Anterior cingulate cortex (tissue), 58 donors: ENCODE results near the gene OR4D11.
A peak's percentile ranks its signal among the peaks of the same experiment; 100 is the strongest.
"Not testable (repeated sequence)": the region's sequence is repeated elsewhere in the genome, so short reads cannot be mapped to it uniquely, and the experiment has no call there.

Experiments used
- DNase-seq, 58 donors: peaks; one replicate each; lab custom pipeline; 2025; lab: John Stamatoyannopoulos, UW

The OR4D11 gene

DNA sequence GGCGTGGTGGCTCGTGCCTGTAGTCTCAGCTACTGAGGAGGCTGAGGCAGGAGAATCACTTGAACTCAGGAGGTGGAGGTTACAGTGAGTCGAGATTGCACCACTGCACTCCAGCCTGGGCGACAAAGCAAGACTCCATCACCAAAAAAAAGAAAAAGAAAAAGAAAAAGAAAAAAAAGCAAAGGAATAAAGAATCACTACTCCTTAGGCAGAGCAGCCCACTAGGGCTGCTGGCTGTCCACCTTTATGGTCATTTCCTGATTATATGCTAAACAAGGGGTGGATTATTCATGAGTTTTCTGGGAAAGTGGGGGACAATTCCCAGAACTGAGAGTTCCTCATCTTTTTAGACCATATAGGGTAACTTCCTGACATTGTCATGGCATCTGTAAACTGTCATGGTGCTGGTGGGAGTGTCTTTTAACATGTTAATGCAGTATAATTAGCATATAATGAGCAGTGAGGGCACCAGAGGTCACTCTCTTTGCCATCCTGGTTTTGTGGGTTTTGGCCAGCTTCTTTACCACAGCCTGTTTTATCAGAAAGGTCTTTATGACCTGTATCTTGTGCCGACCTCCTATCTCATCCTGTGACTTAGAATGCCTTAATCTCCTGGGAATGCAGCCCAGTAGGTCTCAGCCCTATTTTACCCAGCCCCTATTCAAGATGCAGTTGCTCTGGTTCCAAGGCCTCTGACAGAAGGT is 44.4 kb downstream of the OR4D11 start:
- DNase-seq, result not testable (repeated sequence)

GRCh38 chr11:59548309-59548656 is 44.9 kb downstream of the OR4D11 start:
- no peak for DNase-seq

DNA sequence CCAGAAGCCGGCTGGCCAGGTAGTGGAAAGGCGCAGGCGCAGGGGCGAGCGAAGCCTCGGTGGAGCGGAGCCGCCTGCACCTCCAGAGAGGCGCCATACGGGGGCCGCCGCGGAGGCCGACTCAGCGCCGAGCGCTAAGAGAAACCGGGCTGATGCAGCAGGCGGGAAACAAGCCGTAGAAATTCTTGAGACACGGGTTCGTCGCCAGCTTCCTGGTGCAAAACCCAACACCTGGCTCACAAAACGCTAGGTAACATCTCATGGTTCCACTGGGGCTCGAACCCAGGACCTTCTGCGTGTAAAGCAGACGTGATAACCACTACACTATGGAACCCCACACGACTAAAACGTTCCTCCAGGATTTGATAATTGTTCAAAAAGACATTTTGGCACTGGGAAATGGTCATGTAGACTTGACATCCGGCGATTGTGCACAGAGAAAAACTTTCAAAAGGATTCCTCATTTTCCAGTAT is 47.0 kb downstream of the OR4D11 start:
- DNase-seq, result peak in 56 of 58 donors; percentile 25 to 87 (median 68)

DNA sequence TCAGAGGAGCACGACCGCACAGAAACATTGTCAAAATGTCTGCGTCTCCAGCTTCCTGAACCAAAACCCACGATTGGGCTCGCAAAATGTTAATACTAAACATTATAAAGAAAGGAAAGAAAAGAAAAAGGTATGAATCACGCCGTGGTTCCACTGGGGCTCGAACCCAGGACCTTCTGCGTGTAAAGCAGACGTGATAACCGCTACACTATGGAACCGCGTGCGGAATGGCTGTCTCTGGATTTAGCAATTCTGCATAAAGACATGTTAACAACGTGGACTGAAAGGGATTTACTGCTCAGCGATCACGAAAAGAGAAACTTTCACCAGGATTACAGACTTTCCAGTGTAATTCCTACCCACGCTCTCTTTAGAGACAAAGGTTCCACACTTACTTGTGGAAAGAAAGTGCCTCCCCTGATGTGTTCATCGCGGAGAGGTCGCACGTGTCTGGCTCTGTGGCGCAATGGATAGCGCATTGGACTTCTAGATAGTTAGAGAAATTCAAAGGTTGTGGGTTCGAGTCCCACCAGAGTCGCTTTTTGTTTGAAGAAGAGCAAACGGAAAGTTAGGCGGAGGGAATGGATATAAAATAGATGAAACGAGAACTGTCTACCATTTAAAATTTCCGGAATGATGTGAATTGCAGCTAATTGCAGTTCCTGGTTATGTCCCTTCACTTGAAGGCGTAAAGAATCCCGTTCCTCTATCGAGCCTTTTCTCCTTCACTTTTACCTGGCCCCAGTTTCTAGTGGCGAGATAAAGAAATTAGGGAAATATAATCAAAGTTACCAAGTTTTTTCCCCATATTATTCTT is 47.7 kb downstream of the OR4D11 start:
- peak in 56 of 58 donors; percentile 3 to 85 (median 69) for DNase-seq

DNA sequence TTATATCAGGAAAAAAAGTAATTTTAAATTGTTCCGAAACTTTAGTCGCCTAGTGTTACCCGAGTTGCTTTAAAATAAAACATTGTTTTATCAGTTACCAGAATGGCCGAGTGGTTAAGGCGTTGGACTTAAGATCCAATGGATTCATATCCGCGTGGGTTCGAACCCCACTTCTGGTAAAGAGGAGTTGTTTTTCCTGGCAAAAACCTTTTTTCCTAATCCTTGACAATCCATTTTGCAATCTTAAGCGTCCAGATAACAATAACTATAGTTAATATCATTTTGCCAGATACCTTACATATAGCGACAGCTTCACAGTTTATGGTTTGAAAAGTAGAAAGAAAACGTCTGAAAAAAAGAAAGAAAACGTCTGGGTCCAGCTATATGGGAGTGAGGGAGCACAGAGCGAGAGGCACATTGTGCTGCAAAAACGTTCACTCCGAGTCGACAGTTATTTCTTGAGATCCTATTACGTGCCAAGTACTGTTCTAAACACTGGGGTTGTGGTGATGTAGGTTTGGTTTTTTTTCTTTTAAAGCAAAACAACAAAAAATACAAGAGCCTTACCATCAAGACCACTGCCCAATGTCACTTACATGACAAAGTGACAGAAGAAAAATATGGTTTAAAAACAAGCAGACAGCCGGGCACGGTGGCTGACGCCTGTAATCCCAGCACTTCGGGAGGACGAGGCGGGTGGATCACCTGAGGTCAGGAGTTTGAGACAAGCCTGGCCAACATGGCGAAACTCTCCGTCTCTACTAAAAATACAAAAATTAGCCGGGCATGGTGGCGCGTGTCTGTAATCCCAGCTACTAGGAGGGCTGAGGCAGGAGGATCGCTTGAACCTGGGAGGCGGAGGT is 48.5 kb downstream of the OR4D11 start:
- peak in 14 of 58 donors; percentile 2 to 52 (median 18) for DNase-seq

GRCh38 chr11:59552844-59553243 is 49.5 kb downstream of the OR4D11 start:
- no peak for DNase-seq

- no peak for DNase-seq
Observed at GRCh38 chr11:59553323-59553722, 49.9 kb downstream of the OR4D11 start.
